HEK293T (cell line): ENCODE measurements around the gene DENND1B.
"Not testable (repeated sequence)": the region's sequence is repeated elsewhere in the genome, so short reads cannot be mapped to it uniquely, and the experiment has no call there.

Experiments used
- ARNT ChIP-seq: fragments of 450-650 bp; IDR thresholded peaks from 2 replicates; pipeline ENCODE4 v1.6.1; 2017; ENCODE audit warnings: mild to moderate bottlenecking
- CTBP1 ChIP-seq: fragments of 450-650 bp; IDR thresholded peaks from 2 replicates; pipeline ENCODE4 v1.6.1; 2016; ENCODE audit warnings: borderline replicate concordance
- ELF4 ChIP-seq: fragments of 450-650 bp; IDR thresholded peaks from 2 replicates; pipeline ENCODE4 v1.6.1; 2017; ENCODE audit warnings: antibody characterized with exemption
- FOXA1 ChIP-seq: fragments of 450-650 bp; IDR thresholded peaks from 2 replicates; pipeline ENCODE4 v1.6.1; 2016; ENCODE audit warnings: mild to moderate bottlenecking
- L3MBTL2 ChIP-seq: fragments of 450-650 bp; conservative IDR thresholded peaks from 2 replicates; pipeline ENCODE4 v1.6.1; 2016; ENCODE audit warnings: mild to moderate bottlenecking
- NFRKB ChIP-seq: fragments of 450-650 bp; IDR thresholded peaks from 2 replicates; pipeline ENCODE4 v1.6.1; 2016; ENCODE audit warnings: mild to moderate bottlenecking, moderate library complexity
- SUZ12 ChIP-seq: fragments of 450-650 bp; IDR thresholded peaks from 2 replicates; pipeline ENCODE4 v1.6.1; 2016; ENCODE audit warnings: mild to moderate bottlenecking
- TARDBP ChIP-seq: fragments of 450-650 bp; IDR thresholded peaks from 2 replicates; pipeline ENCODE4 v1.6.1; 2016
- ZNF384 ChIP-seq: fragments of 450-650 bp; IDR thresholded peaks from 2 replicates; pipeline ENCODE4 v1.6.1; 2016

- TF ChIP-seq NFRKB, FOXA1, ZNF384, TARDBP, ARNT, ELF4, SUZ12, L3MBTL2, CTBP1: not testable (repeated sequence)
Observed at GRCh38 chr1:197755553-197755952, 19.7 kb downstream of the DENND1B start.
